Lower leg skin (tissue), 4 donors: ENCODE measurements around the gene CMSS1. TPM values are rescaled to one million over a fixed set of nuclear protein-coding genes. Genes with fewer than 3 reads are reported as not detected.

Source experiments
- DNase-seq, 2 donors: peaks; one replicate each; pipeline ENCODE4 v3.0.0-alpha.2; 2019; ENCODE audit warnings: low spot score in 2 of 2
- H3K4me3 ChIP-seq: fragments of 200-600 bp; sonication (generic); 2 replicates; pipeline ENCODE4 v1.5.1; 2017; ENCODE audit warnings: mild to moderate bottlenecking, low read depth; ENCODE audit not compliant: poor library complexity, severe bottlenecking
- CTCF ChIP-seq, 3 donors: fragments of 450-650 bp; IDR thresholded peaks; one replicate each; pipeline ENCODE4 v1.5.1; 2016; ENCODE audit warnings: antibody characterized with exemption in 3 of 3, mild to moderate bottlenecking in 3 of 3, moderate library complexity in 2 of 3
- POLR2A ChIP-seq, 2 donors: fragments of 450-650 bp; IDR thresholded peaks; one replicate each; pipeline ENCODE4 v1.6.1; 2016 to 2017; ENCODE audit warnings: antibody characterized with exemption in 2 of 2, mild to moderate bottlenecking in 1 of 2, moderate library complexity in 1 of 2
- WGBS, 2 donors: methylation state at CpG; one replicate each; pipeline ENCODE4 v1.1.5; 2018; 5-methylcytosine and 5-hydroxymethylcytosine counted together
- intact Hi-C: fragments of 100-400 bp; cut with DNase I; formaldehyde crosslinking; loops from one replicate; pipeline ENCODE4 v1.15.0; 2023; ENCODE audit warnings: low total_unique reads
- total RNA-seq, 4 donors: library from RNA; depleted of rRNA; stranded (reverse); fragments of >200 nt; gene quantifications; one replicate each; pipeline ENCODE4 v1.1.0, GENCODE V29; 2016

The CMSS1 gene
- total RNA-seq, 4 donors from 2014 or later, result 3.7 to 13.2 (median 7.5) TPM

- peak in 1 of 2 donors; percentile 65 for DNase-seq
These were observed 223.0 kb downstream of the CMSS1 start for GRCh38 chr3:100040451-100041225.

GRCh38 chr3:100041328-100041749 is 223.7 kb downstream of the CMSS1 start:
- DNase-seq, result no peak
- no peak overlapping the region for H3K4me3 ChIP-seq
- WGBS, 2 donors, result 45 to 62% methylated on average over 1 of the region's 1 CpG
- no peak for TF ChIP-seq CTCF (IDR thresholded peaks at IDR 0.05)
- no peak for TF ChIP-seq POLR2A (IDR thresholded peaks at IDR 0.05)
- intact Hi-C loops, result no loop called here

More at GRCh38 chr3:100040451-100041225, 223.0 kb downstream of the CMSS1 start:
- no peak for TF ChIP-seq CTCF (IDR thresholded peaks at IDR 0.05)
- no peak for TF ChIP-seq POLR2A (IDR thresholded peaks at IDR 0.05)
- intact Hi-C loops, result no loop called here
- H3K4me3 ChIP-seq, result no peak overlapping the region
- WGBS, 2 donors, result 34 to 44% methylated on average over 3 of the region's 3 CpGs

- intact Hi-C loops, result no loop called here
- WGBS, 2 donors, result 40 to 42% methylated on average over 6 of the region's 6 CpGs
- DNase-seq, result no peak
- TF ChIP-seq POLR2A (IDR thresholded peaks at IDR 0.05) (no peak), CTCF (IDR thresholded peaks at IDR 0.05) (no peak)
- H3K4me3 ChIP-seq, result no peak overlapping the region
These were observed 224.7 kb downstream of the CMSS1 start for GRCh38 chr3:100042166-100042981.

- no peak for DNase-seq
- TF ChIP-seq CTCF (IDR thresholded peaks at IDR 0.05) (no peak), POLR2A (IDR thresholded peaks at IDR 0.05) (no peak)
- H3K4me3 ChIP-seq, result no peak overlapping the region
- intact Hi-C loops, result no loop called here
- 83 to 85% methylated on average over 1 of the region's 1 CpG for WGBS, 2 donors
These were observed 225.6 kb downstream of the CMSS1 start for GRCh38 chr3:100043271-100043670.

GRCh38 chr3:100044369-100044768 is 226.7 kb downstream of the CMSS1 start:
- DNase-seq, result no peak
- no peak for TF ChIP-seq POLR2A (IDR thresholded peaks at IDR 0.05)
- no peak for TF ChIP-seq CTCF (IDR thresholded peaks at IDR 0.05)
- intact Hi-C loops, result no loop called here
- no peak overlapping the region for H3K4me3 ChIP-seq
